ENCODE data around the gene GPX4. TPM values are rescaled to one million over a fixed set of nuclear protein-coding genes. Genes with fewer than 3 reads are reported as not detected.
A peak's percentile ranks its signal among the peaks of the same experiment; 100 is the strongest.

The GPX4 gene
- total and polyA plus RNA-seq, 2 of the 13 experiments (the other 11 are each of a cell fraction or from before 2014, with no cell fraction given) = 535 to 613 TPM

DNA sequence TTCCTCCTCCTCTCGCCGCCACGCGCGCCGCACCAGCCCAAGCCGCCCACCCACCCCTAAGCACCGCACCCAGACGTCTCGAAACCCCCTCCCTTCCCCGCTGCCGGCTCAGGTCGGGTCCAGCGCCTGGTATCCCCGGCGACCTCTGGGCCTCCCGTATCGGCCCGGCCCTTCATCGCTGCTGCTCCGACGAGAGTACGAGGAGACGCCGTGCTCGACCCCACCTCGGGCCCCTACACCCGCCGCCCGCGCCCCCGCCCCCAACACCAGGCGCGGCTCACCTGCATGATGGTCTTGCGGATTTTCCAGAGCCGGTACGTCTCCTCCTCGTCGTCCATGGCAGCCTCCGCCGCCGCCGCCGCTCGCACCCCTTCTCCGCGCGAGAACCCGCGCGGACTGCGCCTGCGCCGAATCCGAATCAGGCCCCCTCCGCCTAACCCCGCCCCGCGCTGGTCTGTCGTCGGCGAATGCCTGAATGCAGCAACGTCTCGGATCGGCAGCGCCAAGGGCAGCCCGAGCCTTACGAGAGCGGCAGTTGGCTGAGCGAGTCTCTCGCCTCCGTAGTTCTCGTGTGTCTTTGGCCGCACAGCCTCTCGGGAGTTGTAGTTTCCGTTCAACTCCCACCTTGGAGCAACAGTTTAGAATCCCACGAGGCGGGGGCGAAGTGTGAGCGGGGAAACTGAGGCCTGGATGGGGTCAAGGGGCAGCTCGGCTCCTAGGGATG is 8.7 kb upstream of the GPX4 start, which contains the start of gene POLR2E (continued):
- TF ChIP-seq, protein P1, sequence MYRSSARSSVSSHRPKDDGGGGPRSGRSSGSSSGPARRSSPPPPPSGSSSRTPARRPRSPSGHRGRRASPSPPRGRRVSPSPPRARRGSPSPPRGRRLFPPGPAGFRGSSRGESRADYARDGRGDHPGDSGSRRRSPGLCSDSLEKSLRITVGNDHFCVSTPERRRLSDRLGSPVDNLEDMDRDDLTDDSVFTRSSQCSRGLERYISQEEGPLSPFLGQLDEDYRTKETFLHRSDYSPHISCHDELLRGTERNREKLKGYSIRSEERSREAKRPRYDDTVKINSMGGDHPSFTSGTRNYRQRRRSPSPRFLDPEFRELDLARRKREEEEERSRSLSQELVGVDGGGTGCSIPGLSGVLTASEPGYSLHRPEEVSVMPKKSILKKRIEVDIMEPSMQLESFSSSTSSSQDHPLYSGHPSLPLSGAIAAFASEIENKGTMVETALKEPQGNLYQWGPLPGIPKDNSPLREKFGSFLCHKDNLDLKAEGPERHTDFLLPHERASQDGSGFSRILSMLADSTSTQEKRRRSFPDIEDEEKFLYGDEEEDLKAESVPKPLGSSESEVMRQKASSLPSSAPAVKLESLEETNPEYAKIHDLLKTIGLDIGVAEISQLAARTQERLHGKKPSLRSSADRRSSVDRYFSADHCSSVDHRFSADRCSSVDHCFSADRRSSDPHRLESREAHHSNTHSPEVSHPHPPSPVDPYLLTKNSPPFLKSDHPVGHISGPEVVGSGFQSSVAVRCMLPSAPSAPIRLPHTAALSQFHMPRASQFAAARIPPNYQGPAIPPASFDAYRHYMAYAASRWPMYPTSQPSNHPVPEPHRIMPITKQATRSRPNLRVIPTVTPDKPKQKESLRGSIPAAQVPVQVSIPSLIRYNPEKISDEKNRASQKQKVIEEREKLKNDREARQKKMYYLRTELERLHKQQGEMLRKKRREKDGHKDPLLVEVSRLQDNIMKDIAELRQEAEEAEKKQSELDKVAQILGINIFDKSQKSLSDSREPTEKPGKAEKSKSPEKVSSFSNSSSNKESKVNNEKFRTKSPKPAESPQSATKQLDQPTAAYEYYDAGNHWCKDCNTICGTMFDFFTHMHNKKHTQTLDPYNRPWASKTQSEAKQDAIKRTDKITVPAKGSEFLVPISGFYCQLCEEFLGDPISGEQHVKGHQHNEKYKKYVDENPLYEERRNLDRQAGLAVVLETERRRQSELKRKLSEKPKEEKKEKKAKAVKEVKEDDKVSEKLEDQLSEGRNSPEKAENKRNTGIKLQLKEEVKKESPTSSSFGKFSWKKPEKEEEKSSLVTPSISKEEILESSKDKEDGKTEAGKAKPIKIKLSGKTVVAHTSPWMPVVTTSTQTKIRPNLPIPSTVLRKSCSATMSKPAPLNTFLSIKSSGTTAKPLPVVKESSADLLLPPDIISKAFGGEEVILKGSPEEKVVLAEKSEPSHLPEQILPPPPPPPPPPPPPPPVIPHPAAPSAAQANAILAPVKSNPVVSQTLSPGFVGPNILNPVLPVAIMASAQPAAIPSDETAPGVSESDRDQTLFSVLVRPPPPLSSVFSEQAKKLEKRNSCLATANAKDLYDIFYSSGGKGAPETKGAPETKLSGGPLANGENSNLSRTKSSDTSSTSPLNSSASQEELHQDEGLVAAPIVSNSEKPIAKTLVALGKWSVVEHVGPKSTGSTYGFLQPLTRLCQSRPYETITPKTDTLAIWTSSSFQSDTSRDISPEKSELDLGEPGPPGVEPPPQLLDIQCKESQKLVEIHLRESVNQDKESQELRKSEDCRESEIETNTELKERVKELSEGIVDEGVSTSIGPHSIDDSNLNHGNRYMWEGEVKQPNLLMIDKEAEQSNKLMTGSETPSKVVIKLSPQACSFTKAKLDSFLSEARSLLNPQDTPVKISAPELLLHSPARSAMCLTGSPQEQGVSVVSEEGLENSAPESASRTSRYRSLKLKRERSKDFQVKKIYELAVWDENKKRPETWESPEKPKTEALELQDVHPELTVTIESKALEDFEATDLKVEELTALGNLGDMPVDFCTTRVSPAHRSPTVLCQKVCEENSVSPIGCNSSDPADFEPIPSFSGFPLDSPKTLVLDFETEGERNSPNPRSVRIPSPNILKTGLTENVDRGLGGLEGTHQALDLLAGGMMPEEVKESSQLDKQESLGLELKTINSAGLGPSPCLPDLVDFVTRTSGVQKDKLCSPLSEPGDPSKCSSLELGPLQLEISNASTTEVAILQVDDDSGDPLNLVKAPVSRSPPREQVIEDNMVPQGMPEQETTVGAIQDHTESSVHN (CRISPR knock-in tag; IDR thresholded peaks at IDR 0.05) = no peak
- TF ChIP-seq, protein P2, sequence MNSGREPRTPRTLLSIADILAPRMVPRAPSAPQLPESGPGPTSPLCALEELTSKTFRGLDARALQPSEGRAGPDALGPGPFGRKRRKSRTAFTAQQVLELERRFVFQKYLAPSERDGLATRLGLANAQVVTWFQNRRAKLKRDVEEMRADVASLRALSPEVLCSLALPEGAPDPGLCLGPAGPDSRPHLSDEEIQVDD (CRISPR knock-in tag; IDR thresholded peaks at IDR 0.05; ENCODE audit: borderline replicate concordance) = no peak
- TF ChIP-seq FOXK2 (IDR thresholded peaks at IDR 0.05) = no peak
- no peak for TF ChIP-seq SIN3A (IDR thresholded peaks at IDR 0.05; ENCODE audit: borderline replicate concordance, low read depth, low read length)
- TF ChIP-seq ZFP41 (CRISPR knock-in tag; IDR thresholded peaks at IDR 0.05; ENCODE audit: borderline replicate concordance) = no peak
- no peak for TF ChIP-seq ZSCAN21 (CRISPR knock-in tag; IDR thresholded peaks at IDR 0.05; ENCODE audit: borderline replicate concordance)
- no peak for TF ChIP-seq SP1 (IDR thresholded peaks at IDR 0.05)
- TF ChIP-seq SP1 (CRISPR knock-in tag; IDR thresholded peaks at IDR 0.05) = peak; percentile 91
- no peak for TF ChIP-seq MTA1 (CRISPR knock-in tag; IDR thresholded peaks at IDR 0.05; ENCODE audit: borderline replicate concordance)
- peak; percentile 81 for TF ChIP-seq IRF2 (CRISPR knock-in tag; IDR thresholded peaks at IDR 0.05)
- peak; percentile 70 for TF ChIP-seq FOXA3 (CRISPR knock-in tag; IDR thresholded peaks at IDR 0.05)
- no peak for TF ChIP-seq PRPF4 (IDR thresholded peaks at IDR 0.05; ENCODE audit: low read depth, low read length, poor library complexity, severe bottlenecking)
- TF ChIP-seq ZBTB3 (CRISPR knock-in tag; IDR thresholded peaks at IDR 0.05; ENCODE audit: borderline replicate concordance, low read depth) = no peak
- 0 out of 2 replicates have a peak, but pooled peaks have one; percentile 61 for TF ChIP-seq SMAD3 (CRISPR knock-in tag; IDR thresholded peaks at IDR 0.05)
- TF ChIP-seq ZNF343 (CRISPR knock-in tag; IDR thresholded peaks at IDR 0.05) = no peak
- no peak for TF ChIP-seq YEATS4 (CRISPR knock-in tag; IDR thresholded peaks at IDR 0.05; ENCODE audit: borderline replicate concordance)
- TF ChIP-seq, protein P3, sequence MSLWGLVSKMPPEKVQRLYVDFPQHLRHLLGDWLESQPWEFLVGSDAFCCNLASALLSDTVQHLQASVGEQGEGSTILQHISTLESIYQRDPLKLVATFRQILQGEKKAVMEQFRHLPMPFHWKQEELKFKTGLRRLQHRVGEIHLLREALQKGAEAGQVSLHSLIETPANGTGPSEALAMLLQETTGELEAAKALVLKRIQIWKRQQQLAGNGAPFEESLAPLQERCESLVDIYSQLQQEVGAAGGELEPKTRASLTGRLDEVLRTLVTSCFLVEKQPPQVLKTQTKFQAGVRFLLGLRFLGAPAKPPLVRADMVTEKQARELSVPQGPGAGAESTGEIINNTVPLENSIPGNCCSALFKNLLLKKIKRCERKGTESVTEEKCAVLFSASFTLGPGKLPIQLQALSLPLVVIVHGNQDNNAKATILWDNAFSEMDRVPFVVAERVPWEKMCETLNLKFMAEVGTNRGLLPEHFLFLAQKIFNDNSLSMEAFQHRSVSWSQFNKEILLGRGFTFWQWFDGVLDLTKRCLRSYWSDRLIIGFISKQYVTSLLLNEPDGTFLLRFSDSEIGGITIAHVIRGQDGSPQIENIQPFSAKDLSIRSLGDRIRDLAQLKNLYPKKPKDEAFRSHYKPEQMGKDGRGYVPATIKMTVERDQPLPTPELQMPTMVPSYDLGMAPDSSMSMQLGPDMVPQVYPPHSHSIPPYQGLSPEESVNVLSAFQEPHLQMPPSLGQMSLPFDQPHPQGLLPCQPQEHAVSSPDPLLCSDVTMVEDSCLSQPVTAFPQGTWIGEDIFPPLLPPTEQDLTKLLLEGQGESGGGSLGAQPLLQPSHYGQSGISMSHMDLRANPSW (CRISPR knock-in tag; IDR thresholded peaks at IDR 0.05; ENCODE audit: borderline replicate concordance) = no peak; the same call in 1 of the 2 replicates
- TF ChIP-seq BCL6 (CRISPR knock-in tag; IDR thresholded peaks at IDR 0.05) = no peak; the same call in 1 of the 2 replicates
- TF ChIP-seq ZNF232 (CRISPR knock-in tag; IDR thresholded peaks at IDR 0.05; ENCODE audit: borderline replicate concordance) = no peak
